OCI-LY1 (cell line): ENCODE measurements around the gene CHCHD6.

Experiments
- EZH2 ChIP-seq: fragments of 200-600 bp; sonication (generic), shearing (Covaris generic); IDR thresholded peaks from 2 replicates; pipeline ENCODE4 v1.8.0; 2017; ENCODE audit warnings: borderline replicate concordance, mixed run types, mild to moderate bottlenecking, antibody characterized with exemption, low read length, moderate library complexity, mixed read lengths
- TF ChIP-seq, protein P1 (sequence below): fragments of 200-600 bp; sonication (generic), shearing (Covaris generic); IDR thresholded peaks from 2 replicates; pipeline ENCODE4 v1.5.1; 2017; ENCODE audit warnings: mild to moderate bottlenecking, antibody characterized with exemption, low read length, moderate library complexity, mixed read lengths

DNA sequence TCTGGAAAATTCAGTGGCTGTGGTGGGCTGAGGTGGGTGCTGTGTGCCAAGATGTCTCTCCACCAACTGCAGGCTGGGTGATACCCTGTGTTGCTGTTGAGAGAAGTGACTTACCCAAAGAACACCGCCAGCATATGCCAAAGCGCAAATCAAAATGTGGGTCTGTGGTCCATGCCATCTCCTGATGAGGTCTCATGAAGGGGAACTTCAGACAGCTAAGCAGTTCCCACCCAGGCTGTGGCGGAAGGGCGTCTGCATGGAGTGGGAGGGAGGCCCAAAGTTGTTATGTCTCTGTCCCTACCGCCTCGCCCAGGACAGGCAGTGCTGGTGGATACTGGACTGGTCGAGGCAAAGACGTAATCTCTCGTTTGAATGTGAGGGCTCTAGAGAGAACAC lies 208.0 kb downstream of the CHCHD6 start:
- no peak for TF ChIP-seq EZH2
- TF ChIP-seq, protein P1, sequence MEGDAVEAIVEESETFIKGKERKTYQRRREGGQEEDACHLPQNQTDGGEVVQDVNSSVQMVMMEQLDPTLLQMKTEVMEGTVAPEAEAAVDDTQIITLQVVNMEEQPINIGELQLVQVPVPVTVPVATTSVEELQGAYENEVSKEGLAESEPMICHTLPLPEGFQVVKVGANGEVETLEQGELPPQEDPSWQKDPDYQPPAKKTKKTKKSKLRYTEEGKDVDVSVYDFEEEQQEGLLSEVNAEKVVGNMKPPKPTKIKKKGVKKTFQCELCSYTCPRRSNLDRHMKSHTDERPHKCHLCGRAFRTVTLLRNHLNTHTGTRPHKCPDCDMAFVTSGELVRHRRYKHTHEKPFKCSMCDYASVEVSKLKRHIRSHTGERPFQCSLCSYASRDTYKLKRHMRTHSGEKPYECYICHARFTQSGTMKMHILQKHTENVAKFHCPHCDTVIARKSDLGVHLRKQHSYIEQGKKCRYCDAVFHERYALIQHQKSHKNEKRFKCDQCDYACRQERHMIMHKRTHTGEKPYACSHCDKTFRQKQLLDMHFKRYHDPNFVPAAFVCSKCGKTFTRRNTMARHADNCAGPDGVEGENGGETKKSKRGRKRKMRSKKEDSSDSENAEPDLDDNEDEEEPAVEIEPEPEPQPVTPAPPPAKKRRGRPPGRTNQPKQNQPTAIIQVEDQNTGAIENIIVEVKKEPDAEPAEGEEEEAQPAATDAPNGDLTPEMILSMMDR: no peak
